NCI-H2029 treated with DMSO at 0.1 percent for 48 hours (cell line): Measurements from ENCODE around the gene OLIG2.

ENCODE experiments used
- DNase-seq: peaks from one replicate; lab custom pipeline; 2025; lab: John Stamatoyannopoulos, UW

Gene OLIG2

GRCh38 chr21:33025489-33026442, at the start of gene OLIG2:
Gene OLIG2, plus strand, starts transcription at chr21:33025935. Its CDS starts 928 bp downstream, at chr21:33026863.
- no peak for DNase-seq

- no peak for DNase-seq
Measured at GRCh38 chr21:32976791-32977190, 48.9 kb upstream of the OLIG2 start.

- no peak for DNase-seq
Measured at GRCh38 chr21:32977216-32977615, 48.5 kb upstream of the OLIG2 start.

- DNase-seq = no peak
Measured at GRCh38 chr21:32978331-32979270, 47.1 kb upstream of the OLIG2 start.

- no peak for DNase-seq
Measured at GRCh38 chr21:32979598-32980268, 46.0 kb upstream of the OLIG2 start.

GRCh38 chr21:32981096-32981495, 44.6 kb upstream of the OLIG2 start:
- DNase-seq = no peak

GRCh38 chr21:32990666-32991065, 35.1 kb upstream of the OLIG2 start:
- DNase-seq = no peak

GRCh38 chr21:32991361-32991760, 34.4 kb upstream of the OLIG2 start:
- DNase-seq = no peak

- no peak for DNase-seq
Measured at GRCh38 chr21:32993894-32994293, 31.8 kb upstream of the OLIG2 start.

GRCh38 chr21:32994305-32994704, 31.4 kb upstream of the OLIG2 start:
- DNase-seq = no peak

GRCh38 chr21:33007747-33008146, 18.0 kb upstream of the OLIG2 start:
- no peak for DNase-seq

GRCh38 chr21:33008333-33009051, 17.2 kb upstream of the OLIG2 start:
- DNase-seq = no peak

- DNase-seq = no peak
Measured at GRCh38 chr21:33010931-33011330, 14.8 kb upstream of the OLIG2 start.

- no peak for DNase-seq
Measured at GRCh38 chr21:33011462-33011861, 14.3 kb upstream of the OLIG2 start.

GRCh38 chr21:33013626-33014025, 12.1 kb upstream of the OLIG2 start:
- no peak for DNase-seq

- no peak for DNase-seq
Measured at GRCh38 chr21:33014331-33014730, 11.4 kb upstream of the OLIG2 start.

- no peak for DNase-seq
Measured at GRCh38 chr21:33015096-33015495, 10.6 kb upstream of the OLIG2 start.

- no peak for DNase-seq
Measured at GRCh38 chr21:33015756-33016155, 10.0 kb upstream of the OLIG2 start.

- DNase-seq = no peak
Measured at GRCh38 chr21:33018707-33019465, 6.8 kb upstream of the OLIG2 start.

GRCh38 chr21:33019516-33019884, 6.2 kb upstream of the OLIG2 start:
- DNase-seq = no peak
